Calu3 (cell line): Measurements from ENCODE around the gene CBFA2T3. TPM values are rescaled to one million over a fixed set of nuclear protein-coding genes. Genes with fewer than 3 reads are reported as not detected.
"Not testable (repeated sequence)": the region's sequence is repeated elsewhere in the genome, so short reads cannot be mapped to it uniquely, and the experiment has no call there.

ENCODE experiments used
- BruUV-seq: library from RNA; stranded (reverse); fragments of 400-500 nt; replicated peaks from 2 replicates; lab custom pipeline; 2021; lab: Mats Ljungman, UMichigan
- CTCF ChIA-PET: fragments of 300-600 bp; sonication (Branson Sonifier 250); formaldehyde crosslinking; loops from one replicate; lab custom pipeline; 2022; ENCODE audit warnings: antibody characterized with exemption; lab: Charles Lee
- DNase-seq: peaks from one replicate; pipeline ENCODE4 v3.0.0; 2022
- H3K27ac Mint-ChIP-seq: one replicate; pipeline ENCODE4 v1.8.0; 2022; ENCODE audit warnings: mixed read lengths; ENCODE audit not compliant: unreplicated experiment
- H3K27me3 Mint-ChIP-seq: one replicate; pipeline ENCODE4 v1.8.0; 2022; ENCODE audit warnings: mixed read lengths; ENCODE audit not compliant: unreplicated experiment
- H3K36me3 Mint-ChIP-seq: one replicate; pipeline ENCODE4 v1.8.0; 2022; ENCODE audit warnings: mild to moderate bottlenecking, moderate library complexity, mixed read lengths; ENCODE audit not compliant: insufficient read depth, unreplicated experiment
- H3K4me1 Mint-ChIP-seq: one replicate; pipeline ENCODE4 v1.8.0; 2022; ENCODE audit warnings: mild to moderate bottlenecking, low read depth, mixed read lengths; ENCODE audit not compliant: unreplicated experiment
- H3K4me3 Mint-ChIP-seq: one replicate; pipeline ENCODE4 v1.8.0; 2022; ENCODE audit warnings: mild to moderate bottlenecking, low read depth, moderate library complexity, mixed read lengths; ENCODE audit not compliant: unreplicated experiment
- H3K9me3 Mint-ChIP-seq: one replicate; pipeline ENCODE4 v1.8.0; 2022; ENCODE audit warnings: low read depth, mixed read lengths; ENCODE audit not compliant: unreplicated experiment
- CTCF ChIP-seq: fragments of 200-600 bp; IDR thresholded peaks from one replicate; pipeline ENCODE4 v1.8.0; 2022; ENCODE audit warnings: antibody characterized with exemption; ENCODE audit not compliant: unreplicated experiment
- intact Hi-C: fragments of 100-400 bp; cut with micrococcal nuclease; formaldehyde crosslinking; loops from one replicate; pipeline ENCODE4 v1.10.0; 2022; ENCODE audit not compliant: unreplicated experiment
- total RNA-seq: library from RNA; stranded (reverse); gene quantifications from 2 replicates; pipeline ENCODE4 v1.2.3, GENCODE V29; 2022

The CBFA2T3 gene
- total RNA-seq, 1 experiment from 2014 or later = not detected

GRCh38 chr16:89002851-89003830 is 26.1 kb upstream of the CBFA2T3 start:
- CTCF ChIA-PET = no interaction called here
- H3K36me3 Mint-ChIP-seq = no peaks in the 10 kb centered on the region
- intact Hi-C loops = no loop called here
- no TSS peak for BruUV-seq
- H3K27me3 Mint-ChIP-seq = peaks cover 95% of the 10 kb centered on the region
- TF ChIP-seq CTCF = no peak
- no peak for DNase-seq
- peaks cover 9% of the 10 kb centered on the region for H3K9me3 Mint-ChIP-seq
- no peak overlapping the region for H3K27ac Mint-ChIP-seq
- H3K4me1 Mint-ChIP-seq = no peaks in the 10 kb centered on the region
- H3K4me3 Mint-ChIP-seq = no peak overlapping the region

GRCh38 chr16:89002081-89002480 is 25.1 kb upstream of the CBFA2T3 start:
- H3K27ac Mint-ChIP-seq, BruUV-seq, DNase-seq, H3K4me3 Mint-ChIP-seq, CTCF ChIA-PET, H3K4me1 Mint-ChIP-seq, intact Hi-C loops, H3K36me3 Mint-ChIP-seq: not testable (repeated sequence)
- H3K9me3 Mint-ChIP-seq = peaks cover 13% of the 10 kb centered on the region
- peaks cover 84% of the 10 kb centered on the region for H3K27me3 Mint-ChIP-seq

- Mint-ChIP-seq H3K4me1 (no peaks in the 10 kb centered on the region), H3K36me3 (no peaks in the 10 kb centered on the region), H3K27me3 (peaks cover 79% of the 10 kb centered on the region), H3K27ac (no peak overlapping the region), H3K4me3 (no peak overlapping the region), H3K9me3 (peaks cover 13% of the 10 kb centered on the region)
- intact Hi-C loops = no loop called here
- CTCF ChIA-PET = no interaction called here
- TF ChIP-seq CTCF = no peak
- no peak for DNase-seq
- no TSS peak for BruUV-seq
Observed at GRCh38 chr16:89001117-89002027, 24.4 kb upstream of the CBFA2T3 start.

GRCh38 chr16:89000207-89000959 is 23.4 kb upstream of the CBFA2T3 start:
- H3K4me3 Mint-ChIP-seq = no peak overlapping the region
- no peaks in the 10 kb centered on the region for H3K4me1 Mint-ChIP-seq
- no peaks in the 10 kb centered on the region for H3K36me3 Mint-ChIP-seq
- H3K9me3 Mint-ChIP-seq = peaks cover 13% of the 10 kb centered on the region
- CTCF ChIA-PET = no interaction called here
- no TSS peak for BruUV-seq
- no peak overlapping the region for H3K27ac Mint-ChIP-seq
- intact Hi-C loops = no loop called here
- TF ChIP-seq CTCF = no peak
- no peak for DNase-seq
- peaks cover 74% of the 10 kb centered on the region for H3K27me3 Mint-ChIP-seq
